GM10248 (cell line): Measurements from ENCODE around the gene PRDX5.

ENCODE experiments used
- CTCF ChIA-PET: fragments of 300-600 bp; sonication (Branson Sonifier 250); formaldehyde crosslinking; extraction: SDS; loops from one replicate; lab custom pipeline; 2021; ENCODE audit warnings: antibody characterized with exemption; lab: Yijun Ruan, JAX
- POLR2A ChIA-PET: fragments of 350-650 bp; sonication (Branson Sonifier 250); formaldehyde crosslinking; extraction: SDS; loops from one replicate; lab custom pipeline; 2020; ENCODE audit warnings: antibody characterized with exemption; lab: Yijun Ruan, JAX
- DNase-seq: peaks from one replicate; pipeline ENCODE4 v3.0.0; 2012; ENCODE audit errors: extremely low spot score
- TF ChIP-seq, protein P1 (sequence below): IDR thresholded peaks from 2 replicates; pipeline ENCODE4 v1.5.1; 2012; ENCODE audit warnings: mild to moderate bottlenecking, low read depth; ENCODE audit errors: extremely low read depth, missing control alignments, control extremely low read depth

PRDX5 gene

DNA sequence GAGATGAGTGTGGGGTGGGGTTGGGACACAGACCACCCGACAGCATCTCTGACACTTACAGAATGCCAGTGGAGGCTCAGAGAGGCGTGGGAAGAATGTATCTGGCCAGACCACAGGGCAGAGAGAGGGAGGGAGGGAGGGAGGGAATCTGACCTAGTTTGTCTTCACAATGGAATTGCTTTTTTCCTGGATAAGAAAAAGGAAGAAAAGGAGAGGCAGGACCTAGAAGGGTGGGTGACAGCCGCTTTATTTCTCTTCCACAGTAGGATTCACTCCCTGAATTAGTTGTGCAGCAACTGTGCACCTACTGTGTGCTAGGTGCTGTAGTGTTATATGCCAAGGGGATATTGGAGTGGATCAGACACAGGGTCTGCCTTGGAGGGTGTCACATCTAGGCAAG is 23.1 kb upstream of the PRDX5 start:
- ChIA-PET CTCF (interaction anchor here (14.3 kb wide), 1 partner anchor 8 kb away, joined by 186 read pairs; the partner anchor contains the start of genes CATSPERZ and ESRRA), POLR2A (interaction anchor here (0.6 to 0.7 kb wide), 2 partner anchors 8 to 28 kb away, joined by 6 read pairs; no protein-coding TSS in a partner anchor)
- no peak for DNase-seq
- TF ChIP-seq, protein P1, sequence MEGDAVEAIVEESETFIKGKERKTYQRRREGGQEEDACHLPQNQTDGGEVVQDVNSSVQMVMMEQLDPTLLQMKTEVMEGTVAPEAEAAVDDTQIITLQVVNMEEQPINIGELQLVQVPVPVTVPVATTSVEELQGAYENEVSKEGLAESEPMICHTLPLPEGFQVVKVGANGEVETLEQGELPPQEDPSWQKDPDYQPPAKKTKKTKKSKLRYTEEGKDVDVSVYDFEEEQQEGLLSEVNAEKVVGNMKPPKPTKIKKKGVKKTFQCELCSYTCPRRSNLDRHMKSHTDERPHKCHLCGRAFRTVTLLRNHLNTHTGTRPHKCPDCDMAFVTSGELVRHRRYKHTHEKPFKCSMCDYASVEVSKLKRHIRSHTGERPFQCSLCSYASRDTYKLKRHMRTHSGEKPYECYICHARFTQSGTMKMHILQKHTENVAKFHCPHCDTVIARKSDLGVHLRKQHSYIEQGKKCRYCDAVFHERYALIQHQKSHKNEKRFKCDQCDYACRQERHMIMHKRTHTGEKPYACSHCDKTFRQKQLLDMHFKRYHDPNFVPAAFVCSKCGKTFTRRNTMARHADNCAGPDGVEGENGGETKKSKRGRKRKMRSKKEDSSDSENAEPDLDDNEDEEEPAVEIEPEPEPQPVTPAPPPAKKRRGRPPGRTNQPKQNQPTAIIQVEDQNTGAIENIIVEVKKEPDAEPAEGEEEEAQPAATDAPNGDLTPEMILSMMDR: no peak

DNA sequence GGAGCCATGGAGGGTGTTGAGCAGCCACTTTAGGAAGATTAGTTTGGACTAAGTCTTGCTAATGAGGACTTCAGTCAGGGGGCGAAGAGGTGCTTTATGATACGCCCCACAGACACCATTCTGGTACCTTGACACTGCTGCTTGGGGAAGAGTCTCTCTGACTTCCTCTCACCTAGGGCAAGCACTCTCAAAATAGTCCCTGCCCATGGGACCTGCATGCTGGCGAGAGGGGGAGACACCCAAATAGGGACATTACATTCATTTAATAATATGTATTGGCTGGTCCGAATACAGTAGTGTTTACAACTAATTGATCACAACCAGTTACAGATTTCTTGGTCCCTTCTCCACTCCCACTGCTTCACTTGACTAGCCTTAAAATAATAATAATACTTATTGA is 22.2 kb upstream of the PRDX5 start:
- TF ChIP-seq, protein P1: no peak
- DNase-seq: no peak
- POLR2A ChIA-PET: no interaction called here
- CTCF ChIA-PET: interaction anchor here (0.8 to 14.3 kb wide), 3 partner anchors 7 to 44 kb away, joined by 3 to 186 read pairs (median 3); partner anchors contain the start of genes CATSPERZ, ESRRA and PLCB3

DNA sequence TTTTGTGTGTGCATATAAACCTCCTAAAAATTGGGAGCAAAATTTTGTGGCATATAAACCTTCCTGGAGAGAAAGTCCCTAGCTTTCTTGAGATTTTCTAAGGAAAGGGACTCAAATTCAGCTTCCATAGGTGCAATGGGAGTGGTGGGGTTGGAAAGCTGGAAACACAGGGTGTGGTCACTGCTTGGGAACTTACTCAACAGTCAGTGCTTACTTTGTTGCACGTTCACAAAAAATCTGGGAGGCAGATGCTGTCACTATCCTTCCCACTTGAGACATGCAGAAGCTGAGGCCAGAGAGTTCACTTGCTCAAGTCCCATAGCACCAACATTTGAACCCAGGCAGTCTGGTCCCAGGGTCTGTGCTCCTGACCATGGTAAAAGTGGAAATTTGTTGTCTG is 21.7 kb upstream of the PRDX5 start:
- POLR2A ChIA-PET: no interaction called here
- DNase-seq: no peak
- CTCF ChIA-PET: interaction anchor here (0.8 to 1.2 kb wide), 3 partner anchors 8 to 44 kb away, joined by 3 read pairs; partner anchors contain the start of genes ESRRA and PLCB3
- TF ChIP-seq, protein P1: no peak

DNA sequence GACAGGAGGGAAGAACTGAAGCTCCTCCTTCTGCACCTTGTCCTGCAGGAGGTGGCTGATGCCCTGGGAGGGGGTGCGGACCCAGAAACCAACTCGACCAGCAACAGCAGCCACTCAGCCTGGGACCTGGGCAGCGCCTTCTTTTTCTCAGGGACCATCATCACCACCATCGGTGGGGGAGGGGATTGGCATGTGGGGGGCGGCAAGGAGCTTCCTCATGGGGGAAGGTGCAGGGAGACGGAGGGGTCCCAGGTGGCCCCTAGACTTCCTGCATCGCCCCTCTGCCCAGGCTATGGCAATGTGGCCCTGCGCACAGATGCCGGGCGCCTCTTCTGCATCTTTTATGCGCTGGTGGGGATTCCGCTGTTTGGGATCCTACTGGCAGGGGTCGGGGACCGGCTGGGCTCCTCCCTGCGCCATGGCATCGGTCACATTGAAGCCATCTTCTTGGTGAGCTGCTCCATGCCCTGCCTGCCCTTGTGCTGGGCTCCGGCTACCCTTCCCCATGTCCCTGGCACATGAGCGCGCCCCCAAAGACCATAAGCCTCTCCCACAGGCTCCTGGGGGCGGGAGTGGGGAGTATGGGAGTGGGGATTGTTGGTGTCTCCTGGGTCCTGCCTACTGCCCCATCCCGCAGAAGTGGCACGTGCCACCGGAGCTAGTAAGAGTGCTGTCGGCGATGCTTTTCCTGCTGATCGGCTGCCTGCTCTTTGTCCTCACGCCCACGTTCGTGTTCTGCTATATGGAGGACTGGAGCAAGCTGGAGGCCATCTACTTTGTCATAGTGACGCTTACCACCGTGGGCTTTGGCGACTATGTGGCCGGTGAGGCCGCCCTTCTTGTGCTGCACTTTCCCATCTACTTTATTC is 20.9 kb upstream of the PRDX5 start:
- no peak for DNase-seq
- TF ChIP-seq, protein P1: no peak
- ChIA-PET CTCF (interaction anchor here (0.9 to 1.8 kb wide), 3 partner anchors 9 to 92 kb away, joined by 3 to 5 read pairs (median 3); partner anchors contain the start of gene PLCB3), POLR2A (no interaction called here)

DNA sequence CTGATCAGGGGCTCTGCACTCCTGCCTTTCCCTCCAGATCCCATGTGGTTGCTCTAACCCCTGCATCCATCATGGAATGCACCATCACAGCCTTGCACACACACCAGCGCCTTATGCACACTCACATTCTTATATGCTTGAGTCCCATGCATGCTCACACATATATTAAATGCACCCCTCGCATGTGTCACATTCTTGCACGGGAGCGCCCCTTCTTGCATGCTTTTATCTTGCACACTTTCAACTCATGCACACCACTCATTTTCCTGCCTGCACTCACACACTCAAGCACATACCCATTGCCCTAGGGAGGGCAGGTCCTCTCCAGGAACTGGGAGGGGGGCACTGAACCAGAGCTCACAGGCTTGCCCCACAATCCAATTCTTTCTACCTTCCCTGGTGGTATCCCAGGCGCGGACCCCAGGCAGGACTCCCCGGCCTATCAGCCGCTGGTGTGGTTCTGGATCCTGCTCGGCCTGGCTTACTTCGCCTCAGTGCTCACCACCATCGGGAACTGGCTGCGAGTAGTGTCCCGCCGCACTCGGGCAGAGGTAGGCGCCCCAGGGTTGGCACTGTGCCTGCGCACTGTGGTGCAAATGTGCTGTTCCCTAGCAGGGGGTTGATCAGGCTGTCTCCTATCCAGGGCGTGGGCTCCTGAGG is 20.1 kb upstream of the PRDX5 start:
- ChIA-PET CTCF (interaction anchor here (1.2 to 1.8 kb wide), 2 partner anchors 10 to 93 kb away, joined by 3 to 5 read pairs; no protein-coding TSS in a partner anchor), POLR2A (no interaction called here)
- DNase-seq: no peak
- TF ChIP-seq, protein P1: no peak

DNA sequence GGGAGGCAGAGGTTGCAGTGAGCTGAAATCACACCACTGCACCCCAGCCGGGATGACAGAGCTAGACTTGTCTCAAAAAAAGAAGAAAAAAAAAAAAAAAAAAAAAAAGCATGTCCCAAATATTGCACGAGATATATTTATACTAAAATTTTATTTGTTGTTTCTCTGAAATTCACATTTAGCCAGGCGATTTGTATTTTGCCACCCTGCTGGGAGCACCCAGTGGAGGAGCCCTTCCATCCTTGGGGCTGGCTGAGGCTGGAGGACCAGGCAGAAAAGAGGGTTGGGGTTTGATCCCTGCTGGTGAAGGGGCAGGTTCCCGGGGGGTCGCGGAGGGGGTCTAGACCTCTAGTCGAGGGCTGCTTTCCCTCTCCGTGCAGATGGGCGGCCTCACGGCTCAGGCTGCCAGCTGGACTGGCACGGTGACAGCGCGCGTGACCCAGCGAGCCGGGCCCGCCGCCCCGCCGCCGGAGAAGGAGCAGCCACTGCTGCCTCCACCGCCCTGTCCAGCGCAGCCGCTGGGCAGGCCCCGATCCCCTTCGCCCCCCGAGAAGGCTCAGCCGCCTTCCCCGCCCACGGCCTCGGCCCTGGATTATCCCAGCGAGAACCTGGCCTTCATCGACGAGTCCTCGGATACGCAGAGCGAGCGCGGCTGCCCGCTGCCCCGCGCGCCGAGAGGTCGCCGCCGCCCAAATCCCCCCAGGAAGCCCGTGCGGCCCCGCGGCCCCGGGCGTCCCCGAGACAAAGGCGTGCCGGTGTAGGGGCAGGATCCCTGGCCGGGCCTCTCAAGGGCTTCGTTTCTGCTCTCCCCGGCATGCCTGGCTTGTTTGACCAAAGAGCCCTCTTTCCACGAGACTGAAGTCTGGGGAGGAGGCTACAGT is 18.7 kb upstream of the PRDX5 start:
- TF ChIP-seq, protein P1: no peak
- DNase-seq: no peak
- ChIA-PET POLR2A (no interaction called here), CTCF (interaction anchor here (1.8 kb wide), 1 partner anchor 95 kb away, joined by 5 read pairs; no protein-coding TSS in a partner anchor)
